Epithelial cell of proximal tubule (primary cell): ENCODE data around the gene OCRL. TPM values are rescaled to one million over a fixed set of nuclear protein-coding genes. Genes with fewer than 3 reads are reported as not detected.

ENCODE experiments used
- DNase-seq: peaks from one replicate; pipeline ENCODE4 v3.0.0-alpha.2; 2011; ENCODE audit warnings: low read depth
- H3K4me3 ChIP-seq: 2 replicates; pipeline ENCODE4 v1.5.1; 2011; ENCODE audit warnings: low read depth, mild to moderate bottlenecking, low read length
- CTCF ChIP-seq: conservative IDR thresholded peaks from 2 replicates; pipeline ENCODE4 v1.5.1; 2012; ENCODE audit warnings: low read depth, mild to moderate bottlenecking, low read length
- total RNA-seq: library from RNA; depleted of rRNA; stranded (reverse); fragments of >200 nt; gene quantifications from 2 replicates; pipeline ENCODE4 v1.2.3, GENCODE V29; 2015

The OCRL gene
- total RNA-seq, 1 donor from 2014 or later = 12.7 TPM

DNA sequence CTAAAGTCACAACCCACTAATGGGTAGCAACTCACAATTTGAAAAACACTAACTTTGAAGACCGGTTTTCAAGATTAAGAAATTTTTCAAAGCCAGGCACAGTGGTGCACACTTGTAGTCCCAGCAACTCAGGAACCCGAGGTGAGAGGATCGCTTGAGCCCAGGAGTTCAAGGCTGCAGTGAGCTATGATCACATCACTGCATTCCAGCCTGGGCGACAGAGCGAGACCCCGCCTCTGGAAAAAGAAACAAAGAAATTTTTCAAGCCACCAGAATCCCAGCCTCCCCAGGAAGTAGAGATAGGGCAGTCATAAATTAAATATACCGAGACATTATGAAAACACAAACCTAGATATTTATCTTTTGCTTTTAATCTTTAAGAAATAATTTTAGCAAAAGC lies 29.7 kb upstream of the OCRL start:
- no peak for TF ChIP-seq CTCF
- DNase-seq = no peak
- H3K4me3 ChIP-seq = no peak overlapping the region

- no peak for DNase-seq
- no peak overlapping the region for H3K4me3 ChIP-seq
- no peak for TF ChIP-seq CTCF
Observed at GRCh38 chrX:129511689-129512088, 28.4 kb upstream of the OCRL start.

DNA sequence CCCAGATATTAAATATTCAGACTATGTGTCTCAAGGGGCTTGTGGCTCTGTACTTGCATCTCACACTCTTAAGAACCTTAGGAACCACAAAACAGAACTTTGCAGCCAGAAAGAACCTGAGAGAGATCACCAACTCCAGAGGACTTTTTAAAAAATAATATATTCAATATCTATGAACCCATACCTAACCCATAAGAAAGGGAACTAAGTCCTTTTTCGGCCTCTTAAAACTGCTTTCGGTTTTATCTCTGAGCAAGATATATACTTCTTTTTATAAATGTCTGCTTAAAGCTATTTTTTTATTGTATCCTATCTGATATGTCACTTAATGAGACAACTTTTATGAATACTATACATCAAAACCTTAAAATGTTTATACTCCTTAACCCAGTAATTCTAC lies 27.6 kb upstream of the OCRL start:
- TF ChIP-seq CTCF = no peak
- H3K4me3 ChIP-seq = no peak overlapping the region
- DNase-seq = no peak

DNA sequence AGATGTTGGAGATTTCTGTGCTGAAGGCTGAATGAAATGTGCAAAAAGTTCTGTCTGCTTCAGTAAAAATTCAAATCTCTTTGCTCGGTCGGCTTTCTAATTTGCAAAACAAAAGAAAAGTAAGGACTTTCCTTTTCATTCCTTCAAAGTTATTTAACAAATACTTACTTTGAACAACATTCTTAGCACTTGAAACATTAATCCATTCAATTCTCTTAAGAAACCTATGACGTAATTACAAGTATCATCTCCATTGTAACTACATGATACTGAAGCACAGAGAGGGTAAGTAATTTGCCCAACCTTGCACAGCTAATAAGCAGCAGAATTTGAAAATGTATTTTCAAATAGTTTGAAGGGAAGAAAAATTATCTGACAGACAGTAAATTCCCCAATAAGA lies 23.7 kb upstream of the OCRL start:
- H3K4me3 ChIP-seq = no peak overlapping the region
- DNase-seq = no peak
- TF ChIP-seq CTCF = no peak

DNA sequence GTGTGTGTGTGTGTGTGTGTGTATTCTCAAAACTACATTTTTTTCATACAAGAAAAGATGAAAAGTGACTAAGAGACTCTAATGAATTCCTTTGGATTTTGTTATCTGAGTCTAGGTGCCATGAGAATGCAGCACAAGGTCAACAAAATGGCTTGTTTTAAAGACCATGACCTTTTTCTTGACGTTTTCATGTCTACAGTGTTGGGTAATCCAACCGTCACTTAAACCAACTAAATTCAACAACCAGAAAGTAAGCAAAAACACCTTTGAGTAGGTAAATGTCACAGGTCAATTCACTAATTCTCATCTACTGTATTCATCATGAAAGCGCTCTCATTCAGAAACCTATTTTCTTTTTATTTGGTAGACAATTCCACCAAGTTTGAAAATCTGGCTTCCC lies 19.9 kb upstream of the OCRL start:
- no peak overlapping the region for H3K4me3 ChIP-seq
- TF ChIP-seq CTCF = no peak
- no peak for DNase-seq

- TF ChIP-seq CTCF = no peak
- no peak for DNase-seq
- H3K4me3 ChIP-seq = peak overlapping the region; percentile 74
Observed at GRCh38 chrX:129522184-129523078, 17.6 kb upstream of the OCRL start.
